ENCODE data around the gene SPAG7. TPM values are rescaled to one million over a fixed set of nuclear protein-coding genes. Genes with fewer than 3 reads are reported as not detected.

Gene SPAG7
- polyA plus RNA-seq, 1 donor (not counting 4 experiments of a cell fraction or from before 2014, with no cell fraction given), result 65.7 TPM

GRCh38 chr17:4939546-4939795 lies 28.1 kb downstream of the SPAG7 start:
- no peaks in the 10 kb centered on the region for H3K27me3 ChIP-seq (ENCODE audit: control insufficient read depth, extremely low read depth, insufficient read depth, low read length)
- no peak for TF ChIP-seq EZH2 (IDR thresholded peaks at IDR 0.05; ENCODE audit: low read length)
- TF ChIP-seq CTCF (optimal IDR thresholded peaks at IDR 0.05 in 1 of 3, IDR thresholded peaks at IDR 0.05 in 1 of 3, conservative IDR thresholded peaks at IDR 0.05 in 1 of 3; ENCODE audit: extremely low read depth in 1 of 3, insufficient read depth in 2 of 3, low read length in 3 of 3), result no peak
- dilution Hi-C loops (cut with MboI; ENCODE audit: extremely low pct_ligation_motif_present, low sequenced_read_pairs), result no loop called here
- no peaks in the 10 kb centered on the region for H3K9me1 ChIP-seq (ENCODE audit: control insufficient read depth, extremely low read depth, insufficient read depth, low read length)
- DNase-seq (ENCODE audit: low read depth, low spot score), result no peak
- peak overlapping the region; percentile 45 for H2AFZ ChIP-seq (ENCODE audit: control insufficient read depth, low read length)
- no peak for FAIRE-seq
- H3K9me3 ChIP-seq (ENCODE audit: control insufficient read depth, low read depth, low read length), result no peaks in the 10 kb centered on the region
- H3K4me1 ChIP-seq (ENCODE audit: control insufficient read depth, extremely low read depth, insufficient read depth, low read length), result peaks cover 28% of the 10 kb centered on the region
- H3K9ac ChIP-seq (ENCODE audit: control insufficient read depth, extremely low read depth, insufficient read depth, low read length), result peak overlapping the region; percentile 97
- peaks cover under 1% of the 10 kb centered on the region for H4K20me1 ChIP-seq (ENCODE audit: control insufficient read depth, extremely low read depth, insufficient read depth, low read length)
- peaks cover 22 to 23% of the 10 kb centered on the region in 2 experiments for H3K36me3 ChIP-seq (ENCODE audit: control insufficient read depth in 2 of 2, extremely low read depth in 1 of 2, insufficient read depth in 2 of 2, low read length in 2 of 2)
- peak overlapping the region; percentile 98 for H3K27ac ChIP-seq (ENCODE audit: control insufficient read depth, insufficient read depth, low read length)
- peaks cover 47% of the 10 kb centered on the region for H3K79me2 ChIP-seq (ENCODE audit: control insufficient read depth, insufficient read depth, low read length)
- peak overlapping the region; percentile 91 to 93 (median 91) for H3K4me3 ChIP-seq (ENCODE audit: control insufficient read depth in 2 of 3, extremely low read depth in 1 of 3, insufficient read depth in 2 of 3, low read depth in 1 of 3, low read length in 3 of 3)
- H3K4me2 ChIP-seq (ENCODE audit: control insufficient read depth, extremely low read depth, insufficient read depth, low read depth, low read length), result peak overlapping the region; percentile 79

GRCh38 chr17:4938688-4939545 lies 28.7 kb downstream of the SPAG7 start:
- H3K4me3 ChIP-seq (ENCODE audit: control insufficient read depth in 2 of 3, extremely low read depth in 1 of 3, insufficient read depth in 2 of 3, low read depth in 1 of 3, low read length in 3 of 3), result peak overlapping the region; percentile 91 to 93 (median 91)
- dilution Hi-C loops (cut with MboI; ENCODE audit: extremely low pct_ligation_motif_present, low sequenced_read_pairs), result no loop called here
- peak overlapping the region; percentile 79 for H3K4me2 ChIP-seq (ENCODE audit: control insufficient read depth, extremely low read depth, insufficient read depth, low read depth, low read length)
- no peak overlapping the region for H2AFZ ChIP-seq (ENCODE audit: control insufficient read depth, low read length)
- no peaks in the 10 kb centered on the region for H3K27me3 ChIP-seq (ENCODE audit: control insufficient read depth, extremely low read depth, insufficient read depth, low read length)
- FAIRE-seq, result no peak
- H3K9me1 ChIP-seq (ENCODE audit: control insufficient read depth, extremely low read depth, insufficient read depth, low read length), result no peaks in the 10 kb centered on the region
- H4K20me1 ChIP-seq (ENCODE audit: control insufficient read depth, extremely low read depth, insufficient read depth, low read length), result no peaks in the 10 kb centered on the region
- peaks cover 20 to 23% of the 10 kb centered on the region in 2 experiments for H3K36me3 ChIP-seq (ENCODE audit: control insufficient read depth in 2 of 2, extremely low read depth in 1 of 2, insufficient read depth in 2 of 2, low read length in 2 of 2)
- peaks cover 47% of the 10 kb centered on the region for H3K79me2 ChIP-seq (ENCODE audit: control insufficient read depth, insufficient read depth, low read length)
- peak overlapping the region; percentile 98 for H3K27ac ChIP-seq (ENCODE audit: control insufficient read depth, insufficient read depth, low read length)
- peak overlapping the region; percentile 97 for H3K9ac ChIP-seq (ENCODE audit: control insufficient read depth, extremely low read depth, insufficient read depth, low read length)
- no peak for TF ChIP-seq EZH2 (IDR thresholded peaks at IDR 0.05; ENCODE audit: low read length)
- TF ChIP-seq CTCF (optimal IDR thresholded peaks at IDR 0.05 in 1 of 3, IDR thresholded peaks at IDR 0.05 in 1 of 3, conservative IDR thresholded peaks at IDR 0.05 in 1 of 3; ENCODE audit: extremely low read depth in 1 of 3, insufficient read depth in 2 of 3, low read length in 3 of 3), result no peak
- no peaks in the 10 kb centered on the region for H3K9me3 ChIP-seq (ENCODE audit: control insufficient read depth, low read depth, low read length)
- H3K4me1 ChIP-seq (ENCODE audit: control insufficient read depth, extremely low read depth, insufficient read depth, low read length), result peaks cover 28% of the 10 kb centered on the region
- no peak for DNase-seq (ENCODE audit: low read depth, low spot score)

Measured in keratinocyte (primary cell).